Stimulated activated CD4-positive, alpha-beta T cell treated with anti-CD3 and anti-CD28 coated beads, Interleukin-15, amount 100 ng/mL, for 24 hours (primary cell): ENCODE results near the gene CPA1.

Experiments used
- DNase-seq: peaks from one replicate; pipeline ENCODE4 v3.0.0-alpha.2; 2020

Gene CPA1

GRCh38 chr7:130430841-130431666, 50.8 kb downstream of the CPA1 start:
- DNase-seq, result no peak

GRCh38 chr7:130432886-130433285, 52.6 kb downstream of the CPA1 start:
- DNase-seq, result no peak

GRCh38 chr7:130433301-130433700, 53.0 kb downstream of the CPA1 start:
- no peak for DNase-seq

- DNase-seq, result no peak
Observed at GRCh38 chr7:130435311-130435854, 55.1 kb downstream of the CPA1 start.

- DNase-seq, result no peak
Observed at GRCh38 chr7:130436253-130436652, 56.0 kb downstream of the CPA1 start.
